ACC112 (cell line): ENCODE measurements around the gene MZB1.

Experiments used
- H2AFZ ChIP-seq: fragments of 200-600 bp; sonication (generic); one replicate; pipeline ENCODE4 v1.6.0; 2017; ENCODE audit warnings: antibody characterized with exemption, low read length; ENCODE audit not compliant: unreplicated experiment
- H3K27ac ChIP-seq: fragments of 200-600 bp; sonication (generic); 2 replicates; pipeline ENCODE4 v1.5.1; 2014; ENCODE audit warnings: low read depth, mild to moderate bottlenecking, antibody characterized with exemption, low read length, moderate library complexity
- H3K27me3 ChIP-seq: fragments of 200-600 bp; sonication (generic); 2 replicates; pipeline ENCODE4 v1.6.1; 2014; ENCODE audit warnings: mild to moderate bottlenecking, antibody characterized with exemption, low read length, moderate library complexity, mixed read lengths; ENCODE audit not compliant: insufficient read depth
- H3K36me3 ChIP-seq: fragments of 200-600 bp; sonication (generic); 2 replicates; pipeline ENCODE4 v1.6.1; 2016; ENCODE audit warnings: mild to moderate bottlenecking, antibody characterized with exemption, low read length, moderate library complexity, mixed read lengths; ENCODE audit not compliant: insufficient read depth
- H3K4me1 ChIP-seq: fragments of 200-600 bp; sonication (generic); one replicate; pipeline ENCODE4 v1.6.1; 2016; ENCODE audit warnings: low read length, mixed read lengths; ENCODE audit not compliant: insufficient read depth, unreplicated experiment, control insufficient read depth
- H3K4me3 ChIP-seq: fragments of 200-600 bp; sonication (generic); 2 replicates; pipeline ENCODE4 v1.5.1; 2014; ENCODE audit warnings: mild to moderate bottlenecking, low read depth, low read length
- H3K79me2 ChIP-seq: fragments of 200-600 bp; sonication (generic); one replicate; pipeline ENCODE4 v1.6.0; 2016; ENCODE audit warnings: low read length; ENCODE audit not compliant: control insufficient read depth, unreplicated experiment, insufficient read depth

Gene MZB1

GRCh38 chr5:139399501-139400121, 9.9 kb upstream of the MZB1 start:
- Histone ChIP-seq H3K36me3 (no peaks in the 10 kb centered on the region), H3K4me3 (no peak overlapping the region), H3K79me2 (no peaks in the 10 kb centered on the region), H3K4me1 (peaks cover 11% of the 10 kb centered on the region), H3K27me3 (no peaks in the 10 kb centered on the region), H2AFZ (no peak overlapping the region), H3K27ac (no peak overlapping the region)

- H3K36me3 ChIP-seq = no peaks in the 10 kb centered on the region
- H2AFZ ChIP-seq = no peak overlapping the region
- H3K4me1 ChIP-seq = peaks cover 3% of the 10 kb centered on the region
- H3K27me3 ChIP-seq = peaks cover 8% of the 10 kb centered on the region; the same call in 1 of the 2 replicates
- no peak overlapping the region for H3K27ac ChIP-seq
- H3K79me2 ChIP-seq = no peaks in the 10 kb centered on the region
- H3K4me3 ChIP-seq = no peak overlapping the region
Measured at GRCh38 chr5:139397921-139398320, 8.2 kb upstream of the MZB1 start.

GRCh38 chr5:139396691-139397090, 7.0 kb upstream of the MZB1 start:
- H3K27ac ChIP-seq = no peak overlapping the region
- H3K79me2 ChIP-seq = no peaks in the 10 kb centered on the region
- H3K27me3 ChIP-seq = peaks cover 8% of the 10 kb centered on the region; the same call in 1 of the 2 replicates
- H2AFZ ChIP-seq = no peak overlapping the region
- peaks cover 4% of the 10 kb centered on the region for H3K4me1 ChIP-seq
- no peak overlapping the region for H3K4me3 ChIP-seq
- H3K36me3 ChIP-seq = no peaks in the 10 kb centered on the region

- no peak overlapping the region for H2AFZ ChIP-seq
- peaks cover 10% of the 10 kb centered on the region for H3K4me1 ChIP-seq
- H3K79me2 ChIP-seq = no peaks in the 10 kb centered on the region
- peaks cover 8% of the 10 kb centered on the region; the same call in 1 of the 2 replicates for H3K27me3 ChIP-seq
- no peak overlapping the region for H3K4me3 ChIP-seq
- no peaks in the 10 kb centered on the region for H3K36me3 ChIP-seq
- no peak overlapping the region for H3K27ac ChIP-seq
Measured at GRCh38 chr5:139395844-139396640, 6.3 kb upstream of the MZB1 start.

GRCh38 chr5:139394654-139395566, 5.2 kb upstream of the MZB1 start, which contains the start of gene PROB1:
TSS of gene PROB1 (minus strand) at chr5:139395104. CDS start at chr5:139395081, 23 bp downstream.
- Histone ChIP-seq H3K36me3 (no peaks in the 10 kb centered on the region), H3K4me3 (peak within 1 kb of the TSS; percentile 77), H3K27ac (no peak within 1 kb of the TSS), H2AFZ (peak within 1 kb of the TSS; percentile 28), H3K79me2 (no peaks in the 10 kb centered on the region), H3K27me3 (peaks cover 8% of the 10 kb centered on the region; the same call in 1 of the 2 replicates), H3K4me1 (peaks cover 14% of the 10 kb centered on the region)

GRCh38 chr5:139394123-139394653, 4.5 kb upstream of the MZB1 start:
- Histone ChIP-seq H3K27me3 (peaks cover 8% of the 10 kb centered on the region; the same call in 1 of the 2 replicates), H3K36me3 (no peaks in the 10 kb centered on the region), H3K4me3 (peak overlapping the region; percentile 77), H2AFZ (peak overlapping the region; percentile 28), H3K79me2 (no peaks in the 10 kb centered on the region), H3K27ac (no peak overlapping the region), H3K4me1 (peaks cover 14% of the 10 kb centered on the region)

- H3K79me2 ChIP-seq = no peaks in the 10 kb centered on the region
- H3K27ac ChIP-seq = peak overlapping the region; percentile 18; the same call in 1 of the 2 replicates
- peaks cover 14% of the 10 kb centered on the region for H3K4me1 ChIP-seq
- H2AFZ ChIP-seq = peak overlapping the region; percentile 65
- H3K4me3 ChIP-seq = peak overlapping the region; percentile 77
- peaks cover 8% of the 10 kb centered on the region; the same call in 1 of the 2 replicates for H3K27me3 ChIP-seq
- H3K36me3 ChIP-seq = no peaks in the 10 kb centered on the region
Measured at GRCh38 chr5:139393497-139394122, 3.9 kb upstream of the MZB1 start.

GRCh38 chr5:139392678-139393496, 3.2 kb upstream of the MZB1 start:
- no peaks in the 10 kb centered on the region for H3K36me3 ChIP-seq
- peak overlapping the region; percentile 65 for H2AFZ ChIP-seq
- H3K79me2 ChIP-seq = no peaks in the 10 kb centered on the region
- peak overlapping the region; percentile 77 for H3K4me3 ChIP-seq
- peak overlapping the region; percentile 18; the same call in 1 of the 2 replicates for H3K27ac ChIP-seq
- peaks cover 8% of the 10 kb centered on the region; the same call in 1 of the 2 replicates for H3K27me3 ChIP-seq
- H3K4me1 ChIP-seq = peaks cover 14% of the 10 kb centered on the region

GRCh38 chr5:139392324-139392677, 2.6 kb upstream of the MZB1 start:
- Histone ChIP-seq H3K4me3 (peak overlapping the region; percentile 77), H3K27ac (no peak overlapping the region), H2AFZ (no peak overlapping the region), H3K36me3 (no peaks in the 10 kb centered on the region), H3K27me3 (peaks cover 8% of the 10 kb centered on the region; the same call in 1 of the 2 replicates), H3K4me1 (peaks cover 14% of the 10 kb centered on the region), H3K79me2 (no peaks in the 10 kb centered on the region)
